ENCODE results near the gene FRRS1. TPM values are rescaled to one million over a fixed set of nuclear protein-coding genes. Genes with fewer than 3 reads are reported as not detected.

FRRS1 gene
- total RNA-seq, 1 donor, result 2.1 TPM

DNA sequence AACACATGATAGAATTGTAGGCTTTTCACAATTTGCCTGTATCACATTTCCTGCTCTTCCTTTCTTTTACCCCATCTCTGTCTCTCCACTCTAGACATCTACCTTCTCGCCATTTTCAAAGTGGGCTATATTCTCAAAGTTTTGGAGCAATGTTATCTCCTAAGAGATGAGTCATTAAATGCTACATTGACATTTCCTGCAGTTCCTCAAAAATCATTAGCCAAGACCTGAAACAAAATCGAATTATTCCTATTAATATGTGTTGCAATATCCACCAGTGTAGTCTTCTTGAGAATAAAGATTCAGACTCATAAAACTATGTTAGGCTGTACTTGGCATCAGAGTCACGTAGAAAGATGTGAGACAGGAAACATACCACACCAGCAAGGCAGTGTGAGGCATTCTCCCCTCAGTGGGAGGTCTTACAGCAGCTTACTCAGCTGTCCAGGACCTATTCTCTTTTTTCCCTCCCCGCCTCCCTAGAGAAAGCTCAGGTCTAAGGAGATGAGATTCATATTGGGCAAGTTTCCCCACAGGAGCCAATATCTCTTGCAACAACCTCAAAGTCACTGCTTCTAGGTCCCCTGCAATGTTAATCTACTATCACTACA is 38.8 kb downstream of the FRRS1 start:
- no peak overlapping the region for H3K4me3 ChIP-seq (ENCODE audit: low read length)
- H3K9me3 ChIP-seq (ENCODE audit: low read depth, low read length), result no peaks in the 10 kb centered on the region

DNA sequence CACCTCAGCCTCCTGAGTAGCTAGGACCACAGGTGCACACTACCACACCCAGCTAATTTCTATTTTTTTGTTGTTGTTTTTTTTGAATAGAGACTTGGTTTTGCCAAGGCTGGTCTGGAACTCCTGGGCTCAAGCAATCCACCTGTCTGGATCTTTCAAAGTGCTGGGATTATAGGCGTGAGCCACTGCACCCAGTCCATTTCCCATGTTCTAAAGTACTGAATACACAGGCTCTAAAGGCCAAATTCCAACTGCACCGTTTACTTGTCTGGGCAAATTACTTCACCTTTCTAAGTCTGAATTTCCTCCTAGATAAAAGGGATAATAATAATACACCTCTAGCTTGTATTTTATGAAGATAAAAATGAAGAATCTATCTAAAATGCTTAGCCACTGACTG is 39.6 kb downstream of the FRRS1 start:
- Histone ChIP-seq H3K4me3 (ENCODE audit: low read length) (no peak overlapping the region), H3K27me3 (ENCODE audit: insufficient read depth, low read length) (no peaks in the 10 kb centered on the region), H3K9me3 (ENCODE audit: low read depth, low read length) (no peaks in the 10 kb centered on the region), H3K4me1 (ENCODE audit: insufficient read depth, low read length) (no peaks in the 10 kb centered on the region)

More for the DNA sequence above, 38.8 kb downstream of the FRRS1 start:
- Histone ChIP-seq H3K27me3 (ENCODE audit: insufficient read depth, low read length) (no peaks in the 10 kb centered on the region), H3K4me1 (ENCODE audit: insufficient read depth, low read length) (no peaks in the 10 kb centered on the region)

DNA sequence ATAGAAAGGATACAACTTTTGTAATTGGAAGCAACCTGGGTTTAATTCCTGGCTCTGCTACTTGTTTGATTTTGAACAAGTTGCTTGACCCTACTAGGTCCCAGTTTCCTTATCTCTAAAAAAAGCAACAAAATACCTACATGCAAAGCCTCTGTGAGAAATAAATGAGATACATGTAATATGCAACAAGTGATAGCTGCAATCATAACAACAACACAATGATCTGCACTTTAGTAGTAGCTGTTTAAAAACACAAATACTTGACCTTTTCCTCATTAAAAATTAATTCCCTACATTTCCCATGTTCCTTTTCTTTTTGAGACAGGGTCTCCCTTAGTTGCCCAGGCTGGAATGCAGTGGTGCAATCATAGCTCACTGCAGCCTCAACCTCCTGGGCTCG is 40.0 kb downstream of the FRRS1 start:
- no peaks in the 10 kb centered on the region for H3K4me1 ChIP-seq (ENCODE audit: insufficient read depth, low read length)
- no peaks in the 10 kb centered on the region for H3K9me3 ChIP-seq (ENCODE audit: low read depth, low read length)
- H3K4me3 ChIP-seq (ENCODE audit: low read length), result no peak overlapping the region
- no peaks in the 10 kb centered on the region for H3K27me3 ChIP-seq (ENCODE audit: insufficient read depth, low read length)

DNA sequence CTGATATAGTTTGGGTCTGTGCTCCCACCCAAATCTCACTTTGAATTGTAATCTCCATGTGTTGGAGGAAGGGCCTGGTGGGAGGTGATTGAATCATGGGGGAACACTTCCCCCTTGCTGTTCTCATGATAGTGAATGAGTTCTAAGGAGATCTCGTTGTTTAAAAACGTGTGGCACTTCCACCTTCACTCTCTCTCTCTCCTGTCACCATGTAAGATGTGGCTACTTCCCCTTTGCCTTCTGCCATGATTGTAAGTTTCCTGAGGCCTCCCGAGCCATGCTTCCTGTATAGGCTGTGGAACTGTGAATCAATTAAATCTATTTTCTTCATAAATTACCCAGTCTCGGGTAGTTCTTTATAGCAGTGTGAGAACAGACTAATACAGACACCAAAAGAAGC is 40.4 kb downstream of the FRRS1 start:
- no peak overlapping the region for H3K4me3 ChIP-seq (ENCODE audit: low read length)
- no peaks in the 10 kb centered on the region for H3K4me1 ChIP-seq (ENCODE audit: insufficient read depth, low read length)
- H3K27me3 ChIP-seq (ENCODE audit: insufficient read depth, low read length), result no peaks in the 10 kb centered on the region
- H3K9me3 ChIP-seq (ENCODE audit: low read depth, low read length), result no peaks in the 10 kb centered on the region

GRCh38 chr1:99723251-99723650 is 43.2 kb downstream of the FRRS1 start:
- H3K4me1 ChIP-seq (ENCODE audit: insufficient read depth, low read length), result no peaks in the 10 kb centered on the region
- H3K9me3 ChIP-seq (ENCODE audit: low read depth, low read length), result no peaks in the 10 kb centered on the region
- no peaks in the 10 kb centered on the region for H3K27me3 ChIP-seq (ENCODE audit: insufficient read depth, low read length)
- H3K4me3 ChIP-seq (ENCODE audit: low read length), result no peak overlapping the region

DNA sequence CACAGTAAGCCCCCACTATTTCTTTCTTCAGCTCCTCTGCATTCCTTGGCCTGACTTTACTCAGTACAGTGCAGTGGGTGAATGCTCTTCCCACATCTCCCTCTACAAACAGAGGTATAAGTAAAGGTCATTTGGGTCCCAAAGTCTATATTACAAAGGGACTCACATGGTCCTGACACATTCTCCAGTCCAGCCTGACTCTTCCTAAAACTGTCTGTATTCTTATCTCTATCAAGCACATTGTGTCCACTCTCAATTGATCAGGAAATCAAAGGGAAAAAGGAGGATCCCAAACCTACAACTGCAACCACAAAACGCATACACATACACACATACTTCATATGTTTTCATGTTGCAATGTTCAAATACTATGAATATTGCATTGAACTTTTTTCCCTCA is 49.4 kb downstream of the FRRS1 start:
- Histone ChIP-seq H3K27me3 (ENCODE audit: insufficient read depth, low read length) (no peaks in the 10 kb centered on the region), H3K9me3 (ENCODE audit: low read depth, low read length) (no peaks in the 10 kb centered on the region), H3K4me3 (ENCODE audit: low read length) (no peak overlapping the region), H3K4me1 (ENCODE audit: insufficient read depth, low read length) (no peaks in the 10 kb centered on the region)

DNA sequence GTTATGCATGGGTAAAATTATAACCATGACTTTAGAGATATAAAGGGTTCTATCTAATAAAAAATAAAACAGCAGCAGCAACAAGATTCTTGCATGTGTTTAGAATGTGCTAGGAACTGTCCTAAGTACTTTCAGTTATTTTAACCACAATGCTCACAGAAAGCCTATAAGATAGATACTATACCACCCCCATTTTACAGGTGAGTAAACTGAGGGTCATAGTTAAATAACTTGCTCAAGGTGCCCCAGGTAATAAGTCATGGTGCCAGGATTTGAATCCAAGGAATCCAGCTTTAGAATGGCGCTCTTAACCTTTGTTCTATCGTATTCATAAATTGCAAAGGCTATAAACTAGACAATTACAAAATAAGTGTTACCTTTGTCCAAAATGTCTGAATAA is 53.4 kb downstream of the FRRS1 start:
- Histone ChIP-seq H3K4me1 (ENCODE audit: insufficient read depth, low read length) (no peaks in the 10 kb centered on the region), H3K9me3 (ENCODE audit: low read depth, low read length) (no peaks in the 10 kb centered on the region), H3K4me3 (ENCODE audit: low read length) (no peak overlapping the region), H3K27me3 (ENCODE audit: insufficient read depth, low read length) (no peaks in the 10 kb centered on the region)

- H3K4me3 ChIP-seq (ENCODE audit: low read length), result no peak overlapping the region
- no peaks in the 10 kb centered on the region for H3K27me3 ChIP-seq (ENCODE audit: insufficient read depth, low read length)
- H3K4me1 ChIP-seq (ENCODE audit: insufficient read depth, low read length), result no peaks in the 10 kb centered on the region
- no peaks in the 10 kb centered on the region for H3K9me3 ChIP-seq (ENCODE audit: low read depth, low read length)
These were observed 55.4 kb downstream of the FRRS1 start for GRCh38 chr1:99710994-99711393.

DNA sequence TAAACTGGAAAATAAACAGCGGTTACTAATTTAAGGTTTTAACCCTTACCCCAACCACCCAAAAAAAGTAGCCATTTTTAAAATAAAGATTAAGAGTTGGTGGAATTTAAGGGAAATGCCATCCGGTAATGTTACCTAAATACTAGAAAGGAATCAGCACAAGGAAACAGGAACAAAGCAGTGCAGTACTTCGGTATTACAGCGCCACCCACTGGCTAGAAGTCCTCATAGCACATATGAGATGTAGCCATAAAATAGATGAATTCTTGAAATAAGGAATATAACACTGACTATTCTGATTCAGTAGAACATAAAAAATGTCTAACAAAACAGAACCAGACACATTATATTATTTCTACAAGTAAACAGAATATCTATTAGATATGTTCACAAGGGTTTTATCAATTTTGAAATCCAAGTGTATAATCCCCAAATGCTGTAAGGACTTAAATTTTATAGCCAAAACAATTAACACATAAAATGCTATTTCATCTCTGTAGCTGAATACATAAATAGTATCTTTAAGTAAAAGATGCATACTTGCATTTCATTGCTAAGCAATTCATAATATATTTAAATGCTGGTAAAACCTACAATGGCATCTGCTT is 58.8 kb downstream of the FRRS1 start:
- Histone ChIP-seq H3K4me3 (ENCODE audit: low read length) (no peak overlapping the region), H3K9me3 (ENCODE audit: low read depth, low read length) (no peaks in the 10 kb centered on the region), H3K4me1 (ENCODE audit: insufficient read depth, low read length) (peaks cover 13% of the 10 kb centered on the region), H3K27me3 (ENCODE audit: insufficient read depth, low read length) (no peaks in the 10 kb centered on the region)

- Histone ChIP-seq H3K4me1 (ENCODE audit: insufficient read depth, low read length) (peaks cover 13% of the 10 kb centered on the region), H3K9me3 (ENCODE audit: low read depth, low read length) (no peaks in the 10 kb centered on the region), H3K4me3 (ENCODE audit: low read length) (no peak overlapping the region), H3K27me3 (ENCODE audit: insufficient read depth, low read length) (peaks cover 4% of the 10 kb centered on the region)
These were observed 61.0 kb downstream of the FRRS1 start for GRCh38 chr1:99705385-99705784.

DNA sequence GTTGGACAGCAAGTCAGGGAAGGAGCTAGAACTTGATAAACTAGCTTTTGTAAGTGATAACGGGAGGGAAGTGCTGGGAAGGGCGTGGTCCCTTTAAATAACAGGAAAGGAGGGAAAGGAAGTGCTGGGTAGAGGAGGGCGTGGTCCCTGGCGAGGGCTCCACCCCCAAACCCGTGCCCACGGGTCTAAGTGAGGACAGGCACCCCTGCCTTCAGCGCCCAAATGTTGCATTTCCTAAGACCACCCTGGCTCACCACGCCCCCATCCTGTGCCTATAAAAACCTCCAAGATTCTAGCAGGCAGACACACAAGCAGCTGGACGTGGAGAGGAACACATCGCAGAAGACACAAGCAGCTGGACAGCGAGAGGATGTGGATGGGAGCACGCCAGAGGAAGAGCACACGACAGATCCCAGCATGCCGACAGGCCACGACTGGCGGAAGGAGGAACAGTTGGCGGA is 62.0 kb downstream of the FRRS1 start:
- Histone ChIP-seq H3K27me3 (ENCODE audit: insufficient read depth, low read length) (peaks cover 4% of the 10 kb centered on the region), H3K4me3 (ENCODE audit: low read length) (no peak overlapping the region), H3K4me1 (ENCODE audit: insufficient read depth, low read length) (peaks cover 18% of the 10 kb centered on the region), H3K9me3 (ENCODE audit: low read depth, low read length) (no peaks in the 10 kb centered on the region)

DNA sequence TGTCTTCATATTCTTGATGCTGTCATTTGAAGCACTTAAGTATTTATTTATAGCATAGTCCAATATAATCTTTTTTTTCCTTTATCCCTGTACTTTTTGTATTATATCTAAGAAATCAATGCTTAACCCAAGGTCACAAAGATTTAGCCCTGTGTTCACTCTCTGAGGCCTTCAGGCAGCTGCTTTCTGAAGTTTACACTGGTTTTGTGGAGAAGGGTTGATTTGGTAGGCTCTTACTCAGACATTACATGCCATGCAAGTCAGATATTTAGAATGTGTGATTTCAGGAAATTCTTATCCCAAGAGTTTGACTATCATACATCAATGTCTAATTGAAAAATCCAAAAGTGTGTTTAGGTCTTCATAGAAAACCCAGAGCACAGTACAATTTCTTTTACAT is 64.2 kb downstream of the FRRS1 start:
- peaks cover 23% of the 10 kb centered on the region for H3K4me1 ChIP-seq (ENCODE audit: insufficient read depth, low read length)
- H3K27me3 ChIP-seq (ENCODE audit: insufficient read depth, low read length), result peaks cover 4% of the 10 kb centered on the region
- no peaks in the 10 kb centered on the region for H3K9me3 ChIP-seq (ENCODE audit: low read depth, low read length)
- H3K4me3 ChIP-seq (ENCODE audit: low read length), result no peak overlapping the region

DNA sequence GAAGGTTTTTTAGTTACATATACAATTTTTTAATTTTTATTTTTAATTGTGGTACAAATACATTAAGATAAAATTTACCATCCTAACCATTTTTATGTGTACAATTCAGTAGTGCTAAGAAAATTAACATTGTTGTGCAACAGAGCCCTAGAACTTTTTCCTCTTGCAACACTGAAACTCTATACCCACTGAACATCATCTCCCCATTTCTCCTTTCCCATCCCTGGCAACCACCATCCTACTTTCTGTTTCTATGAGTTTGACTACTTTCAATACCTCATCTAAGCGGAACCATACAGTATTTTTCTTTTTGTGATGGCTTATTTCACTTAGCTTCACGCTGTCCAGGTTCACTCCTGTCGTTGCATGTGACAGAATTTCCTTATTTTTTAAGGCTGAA is 66.4 kb downstream of the FRRS1 start:
- Histone ChIP-seq H3K4me3 (ENCODE audit: low read length) (no peak overlapping the region), H3K27me3 (ENCODE audit: insufficient read depth, low read length) (peaks cover 10% of the 10 kb centered on the region), H3K4me1 (ENCODE audit: insufficient read depth, low read length) (peaks cover 22% of the 10 kb centered on the region), H3K9me3 (ENCODE audit: low read depth, low read length) (no peaks in the 10 kb centered on the region)

DNA sequence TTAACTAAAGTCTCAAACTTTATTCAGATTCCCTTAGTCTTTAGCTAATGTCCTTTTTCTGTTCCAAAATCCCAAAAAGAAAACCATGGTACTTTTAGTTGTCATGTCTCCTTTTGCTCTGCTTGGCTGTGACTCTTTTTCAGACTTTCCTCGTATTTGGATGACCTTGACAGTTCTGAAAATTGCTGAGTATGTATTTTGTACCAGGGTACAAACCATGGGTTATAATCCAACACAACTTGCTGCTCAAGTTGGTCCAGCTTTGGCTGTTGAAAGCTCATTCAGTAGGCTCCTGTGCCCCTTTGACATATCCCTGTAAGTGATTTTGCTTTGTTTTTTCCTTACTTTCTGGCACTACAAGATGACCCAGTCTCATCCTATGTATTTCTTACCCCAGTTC is 68.9 kb downstream of the FRRS1 start:
- Histone ChIP-seq H3K27me3 (ENCODE audit: insufficient read depth, low read length) (peaks cover 10% of the 10 kb centered on the region), H3K4me3 (ENCODE audit: low read length) (no peak overlapping the region), H3K9me3 (ENCODE audit: low read depth, low read length) (no peaks in the 10 kb centered on the region), H3K4me1 (ENCODE audit: insufficient read depth, low read length) (peaks cover 10% of the 10 kb centered on the region)

GRCh38 chr1:99696616-99697015 is 69.8 kb downstream of the FRRS1 start:
- no peaks in the 10 kb centered on the region for H3K9me3 ChIP-seq (ENCODE audit: low read depth, low read length)
- H3K4me3 ChIP-seq (ENCODE audit: low read length), result no peak overlapping the region
- H3K27me3 ChIP-seq (ENCODE audit: insufficient read depth, low read length), result peaks cover 10% of the 10 kb centered on the region
- peaks cover 10% of the 10 kb centered on the region for H3K4me1 ChIP-seq (ENCODE audit: insufficient read depth, low read length)

DNA sequence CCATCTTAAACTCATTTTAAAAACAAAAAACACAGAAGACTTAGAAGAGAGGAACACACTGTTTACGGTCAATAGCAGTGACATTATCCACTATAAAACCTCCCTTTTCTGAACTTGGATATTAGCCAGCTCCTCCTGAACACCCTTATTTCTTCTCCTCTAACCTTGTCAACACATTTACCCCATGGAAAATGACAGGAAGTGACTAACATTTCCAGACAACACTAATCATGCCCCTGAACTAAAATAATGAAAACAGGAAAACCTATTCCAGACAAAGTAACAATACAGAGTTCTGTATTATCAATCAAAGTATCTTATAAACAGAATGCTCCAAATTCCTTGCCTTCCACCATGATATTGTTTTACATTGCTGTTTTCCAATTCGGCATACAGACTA is 75.3 kb downstream of the FRRS1 start:
- Histone ChIP-seq H3K4me3 (ENCODE audit: low read length) (no peak overlapping the region), H3K4me1 (ENCODE audit: insufficient read depth, low read length) (no peaks in the 10 kb centered on the region), H3K9me3 (ENCODE audit: low read depth, low read length) (no peaks in the 10 kb centered on the region), H3K27me3 (ENCODE audit: insufficient read depth, low read length) (no peaks in the 10 kb centered on the region)

Measured in mononuclear cell (primary cell).